ENCODE results near the gene PPP3R1.
"Not testable (repeated sequence)": the region's sequence is repeated elsewhere in the genome, so short reads cannot be mapped to it uniquely, and the experiment has no call there.

PPP3R1 gene

GRCh38 chr2:68188831-68189230 is 63.5 kb downstream of the PPP3R1 start:
- no peak for DNase-seq (ENCODE audit: low read depth in 2 of 2)

GRCh38 chr2:68187329-68187728 is 65.0 kb downstream of the PPP3R1 start:
- no peak for DNase-seq (ENCODE audit: low read depth in 2 of 2)

DNA sequence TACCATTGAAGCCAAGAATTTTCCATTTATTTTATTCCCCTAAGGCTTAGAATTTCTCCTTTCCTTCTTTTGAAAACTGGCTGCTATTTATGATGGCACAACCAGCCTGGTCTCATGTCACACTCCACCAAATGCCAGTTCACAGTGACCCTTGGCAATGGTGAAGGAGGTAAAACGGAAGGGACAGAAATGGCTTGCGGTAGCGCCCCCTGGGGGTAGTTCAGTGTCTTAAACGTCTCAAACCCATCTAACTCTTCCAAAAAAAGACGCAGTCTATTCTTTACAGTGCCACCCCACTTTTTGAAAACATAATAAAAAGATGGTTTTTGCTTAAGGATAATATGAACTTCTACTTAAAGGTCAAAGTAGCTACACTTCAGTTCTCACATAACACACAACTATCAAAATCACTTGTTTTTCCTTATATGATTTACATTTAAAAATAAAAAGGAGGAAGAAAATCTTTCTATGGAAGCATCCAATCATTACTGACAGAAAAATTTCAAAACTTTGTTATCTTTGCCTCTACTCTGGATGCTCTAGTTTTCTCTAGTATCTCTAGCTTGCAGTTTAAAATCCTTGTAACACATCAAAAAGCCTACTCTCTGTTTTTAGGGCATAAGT is 66.7 kb downstream of the PPP3R1 start:
- DNase-seq (ENCODE audit: low read depth in 2 of 2): peak in 1 of 2 experiments; percentile 49

- DNase-seq (ENCODE audit: low read depth in 2 of 2): no peak
Measured at GRCh38 chr2:68182902-68183301, 69.4 kb downstream of the PPP3R1 start.

GRCh38 chr2:68178954-68179627 is 73.2 kb downstream of the PPP3R1 start:
- no peak for DNase-seq (ENCODE audit: low read depth in 2 of 2)

DNA sequence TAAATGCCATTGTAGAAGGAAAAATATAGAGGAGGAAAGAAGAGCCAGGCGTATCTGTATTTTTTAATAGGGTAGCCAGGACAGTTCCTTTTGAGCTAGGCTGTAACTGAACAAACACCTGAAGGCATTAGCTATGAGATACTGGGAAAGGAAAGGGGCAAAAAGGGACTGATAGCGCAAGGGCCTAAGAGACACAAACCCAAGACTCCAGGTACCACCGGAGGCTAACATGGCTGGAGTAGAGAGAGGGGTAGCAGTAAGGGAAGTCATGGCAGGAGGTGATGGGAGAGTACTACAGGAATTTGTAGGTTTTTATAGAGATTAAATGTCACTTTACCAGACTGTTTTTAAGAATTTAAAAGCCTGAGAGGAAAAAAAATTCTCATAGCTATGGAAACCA is 73.9 kb downstream of the PPP3R1 start:
- no peak for DNase-seq (ENCODE audit: low read depth in 2 of 2)

GRCh38 chr2:68177541-68177940 is 74.8 kb downstream of the PPP3R1 start:
- DNase-seq (ENCODE audit: low read depth in 2 of 2): no peak

GRCh38 chr2:68176657-68177056 is 75.7 kb downstream of the PPP3R1 start:
- no peak for DNase-seq (ENCODE audit: low read depth in 2 of 2)

DNA sequence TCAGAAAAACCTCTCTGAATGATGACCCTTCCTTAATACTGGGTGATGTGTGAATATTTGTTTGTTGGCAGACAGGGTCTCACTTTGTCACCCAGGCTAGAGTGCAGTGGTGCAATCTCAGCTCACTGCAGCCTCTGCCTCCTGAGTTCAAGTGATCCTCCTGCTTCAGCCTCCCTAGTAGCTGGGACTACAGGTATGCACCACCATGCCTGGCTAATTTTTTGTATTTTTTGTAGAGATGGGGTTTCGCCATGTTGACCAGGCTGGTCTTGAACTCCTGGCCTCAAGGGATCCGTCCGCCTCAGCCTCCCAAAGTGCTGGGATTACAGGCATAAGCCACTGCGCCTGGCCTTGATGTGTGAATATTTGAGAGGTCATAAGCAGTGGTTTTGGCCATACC is 77.1 kb downstream of the PPP3R1 start:
- DNase-seq (ENCODE audit: low read depth in 2 of 2): not testable (repeated sequence)

DNA sequence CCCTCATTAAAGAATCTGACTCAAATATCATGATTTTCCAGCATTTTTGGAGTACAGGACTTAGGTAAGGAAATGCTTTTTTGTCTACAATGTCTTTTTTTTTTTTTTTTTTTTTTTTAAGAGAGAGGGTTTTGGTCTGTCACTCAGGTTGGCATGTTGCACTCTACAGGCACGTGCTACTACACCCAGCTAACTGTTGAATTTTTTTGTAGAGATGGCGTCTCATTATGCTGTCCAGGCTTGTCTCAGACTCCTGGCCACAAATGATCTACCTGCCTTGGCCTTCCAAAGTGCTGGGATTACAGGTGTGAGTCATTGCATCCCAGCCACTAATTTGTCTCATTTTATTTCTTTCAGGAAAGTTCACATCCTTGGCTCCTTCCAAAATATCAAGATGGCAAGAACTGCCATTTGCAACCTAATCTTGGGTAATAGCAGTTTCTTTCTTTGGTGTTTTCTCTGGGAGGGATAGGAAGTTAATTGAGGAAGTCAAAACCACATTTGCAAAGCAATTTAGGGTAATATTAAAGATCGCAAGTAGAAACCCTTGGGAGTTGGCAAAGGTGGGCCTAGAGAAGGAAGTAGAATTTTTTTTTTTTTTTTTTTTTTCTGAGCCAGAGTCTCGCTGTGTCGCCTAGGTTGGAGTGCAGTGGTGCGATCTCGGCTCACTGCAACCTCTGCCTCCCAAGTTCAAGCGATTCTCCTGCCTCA is 79.2 kb downstream of the PPP3R1 start:
- DNase-seq (ENCODE audit: low read depth in 2 of 2): no peak

DNA sequence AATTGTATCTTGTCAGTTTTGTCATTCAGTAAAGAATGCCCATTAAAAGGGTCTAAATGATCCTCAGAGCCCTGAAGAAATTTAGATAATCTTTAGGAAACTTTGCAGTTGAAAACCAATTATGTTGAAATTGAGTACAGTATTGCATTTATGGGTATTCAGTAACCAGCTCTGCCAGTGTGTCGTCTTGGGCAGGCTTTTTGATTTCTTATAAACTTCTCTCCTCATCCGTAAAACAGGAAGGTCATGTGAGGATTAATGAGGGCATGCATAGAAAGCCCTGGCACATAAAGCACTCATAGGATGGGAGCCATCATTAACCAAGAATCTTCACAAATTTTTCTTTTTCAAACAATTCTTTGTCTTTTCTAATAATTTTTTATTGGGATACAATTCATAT is 79.8 kb downstream of the PPP3R1 start:
- no peak for DNase-seq (ENCODE audit: low read depth in 2 of 2)

- DNase-seq (ENCODE audit: low read depth in 2 of 2): no peak
Measured at GRCh38 chr2:68171684-68172083, 80.6 kb downstream of the PPP3R1 start.

DNA sequence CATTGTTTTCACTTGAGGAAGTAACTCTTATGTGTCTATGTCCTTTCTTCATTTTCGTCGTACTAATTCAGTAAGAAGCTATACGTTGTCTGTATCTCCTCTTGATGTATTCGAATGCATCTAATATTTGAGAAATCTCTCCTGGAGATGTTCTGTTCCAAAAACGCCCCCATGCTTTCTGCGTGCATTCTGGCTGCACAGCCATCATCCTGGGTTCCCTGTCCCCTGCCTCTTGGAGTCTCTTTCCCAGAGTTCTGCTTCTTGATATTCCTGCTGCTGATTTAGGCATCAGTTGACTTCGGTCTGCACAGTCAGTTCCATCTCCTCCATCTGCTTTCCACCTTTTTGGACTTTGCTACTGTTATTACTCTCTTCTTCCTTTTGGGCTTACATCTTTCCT is 81.2 kb downstream of the PPP3R1 start:
- no peak for DNase-seq (ENCODE audit: low read depth in 2 of 2)

- no peak for DNase-seq (ENCODE audit: low read depth in 2 of 2)
Measured at GRCh38 chr2:68169308-68169707, 83.0 kb downstream of the PPP3R1 start.

- DNase-seq (ENCODE audit: low read depth in 2 of 2): no peak
Measured at GRCh38 chr2:68167186-68167585, 85.1 kb downstream of the PPP3R1 start.

DNA sequence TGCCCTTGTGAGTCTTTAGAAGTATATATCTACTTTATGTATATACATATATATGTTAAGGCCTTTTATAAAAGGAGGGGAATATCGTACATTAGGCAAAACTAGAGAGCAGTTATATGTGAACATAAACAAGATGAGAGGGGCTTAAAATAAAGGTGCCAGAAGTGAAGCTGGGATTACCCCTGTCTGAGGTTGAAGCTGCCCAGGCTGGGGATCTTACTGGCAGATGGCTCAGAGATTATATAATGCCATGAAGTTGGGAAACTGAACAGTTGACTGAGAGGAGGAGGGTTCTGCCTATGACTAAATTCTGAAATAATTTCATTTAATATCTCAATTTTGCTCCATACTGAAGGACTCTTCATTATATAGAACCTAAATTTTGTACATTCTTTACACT is 88.7 kb downstream of the PPP3R1 start:
- DNase-seq (ENCODE audit: low read depth in 2 of 2): no peak

- DNase-seq (ENCODE audit: low read depth in 2 of 2): no peak
Measured at GRCh38 chr2:68158134-68158447, 94.2 kb downstream of the PPP3R1 start.

GRCh38 chr2:68157402-68158133 is 94.8 kb downstream of the PPP3R1 start, which contains the start of gene PNO1:
TSS of gene PNO1 (plus strand) at chr2:68157888. CDS start at chr2:68157935, 47 bp downstream.
- DNase-seq (ENCODE audit: low read depth in 2 of 2): peak; percentile 91 to 97

DNA sequence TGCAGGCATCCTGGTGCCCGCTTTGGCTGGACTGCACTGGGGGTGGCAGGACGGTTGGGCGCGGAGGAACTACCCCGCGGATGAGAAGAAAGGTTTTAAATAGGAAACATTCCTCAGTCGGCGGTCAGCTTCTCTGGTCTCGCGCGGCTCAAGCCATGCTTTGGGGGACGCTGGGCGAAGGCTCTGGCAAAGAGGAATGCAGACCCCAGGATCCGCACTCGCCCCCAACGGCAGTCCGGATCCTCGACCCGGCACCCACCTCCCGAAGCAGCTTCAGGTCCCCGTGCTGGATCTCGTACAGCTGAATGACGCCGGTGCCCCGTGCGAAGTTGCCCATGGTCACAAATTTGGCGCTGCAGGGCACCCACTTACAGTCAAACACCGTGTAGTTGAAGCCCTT is 95.3 kb downstream of the PPP3R1 start:
- no peak for DNase-seq (ENCODE audit: low read depth in 2 of 2)

DNA sequence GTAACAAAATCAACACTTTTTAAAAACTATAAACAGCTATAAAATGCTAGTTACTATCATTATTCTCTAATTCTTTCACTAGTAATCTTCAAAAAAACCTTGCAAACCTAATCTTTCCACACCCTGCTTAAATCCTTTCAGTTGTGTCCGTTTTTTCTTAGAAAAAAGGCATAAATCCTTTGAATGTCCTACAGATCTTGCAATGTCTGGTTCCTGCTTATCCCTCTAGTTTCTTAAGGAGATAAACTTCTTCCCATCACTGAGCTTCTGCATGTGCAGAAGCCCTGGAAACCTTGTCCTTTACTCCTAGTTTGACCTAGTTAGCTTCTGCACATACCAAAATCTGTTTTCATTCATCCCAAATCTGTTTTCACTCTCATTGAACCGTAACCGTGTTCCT is 95.9 kb downstream of the PPP3R1 start:
- no peak for DNase-seq (ENCODE audit: low read depth in 2 of 2)

DNA sequence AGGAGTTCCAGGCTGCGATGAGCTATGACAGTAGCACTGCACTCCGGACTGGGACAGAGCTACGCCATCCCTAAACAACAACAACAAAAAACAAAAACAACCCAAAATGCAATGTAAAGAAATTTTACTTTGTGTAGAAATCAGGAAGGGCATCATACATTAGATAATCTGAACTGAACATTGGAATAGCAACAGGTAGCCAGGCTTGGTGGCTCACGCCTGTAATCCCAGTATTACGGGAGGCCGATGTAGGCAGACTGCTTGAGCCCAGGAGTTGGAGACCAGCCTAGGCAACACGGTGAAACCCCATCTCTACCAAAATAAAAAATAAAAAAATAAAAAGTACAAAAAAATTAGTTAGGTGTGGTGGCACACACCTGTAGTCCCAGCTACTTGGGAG is 96.7 kb downstream of the PPP3R1 start:
- no peak for DNase-seq (ENCODE audit: low read depth in 2 of 2)

DNA sequence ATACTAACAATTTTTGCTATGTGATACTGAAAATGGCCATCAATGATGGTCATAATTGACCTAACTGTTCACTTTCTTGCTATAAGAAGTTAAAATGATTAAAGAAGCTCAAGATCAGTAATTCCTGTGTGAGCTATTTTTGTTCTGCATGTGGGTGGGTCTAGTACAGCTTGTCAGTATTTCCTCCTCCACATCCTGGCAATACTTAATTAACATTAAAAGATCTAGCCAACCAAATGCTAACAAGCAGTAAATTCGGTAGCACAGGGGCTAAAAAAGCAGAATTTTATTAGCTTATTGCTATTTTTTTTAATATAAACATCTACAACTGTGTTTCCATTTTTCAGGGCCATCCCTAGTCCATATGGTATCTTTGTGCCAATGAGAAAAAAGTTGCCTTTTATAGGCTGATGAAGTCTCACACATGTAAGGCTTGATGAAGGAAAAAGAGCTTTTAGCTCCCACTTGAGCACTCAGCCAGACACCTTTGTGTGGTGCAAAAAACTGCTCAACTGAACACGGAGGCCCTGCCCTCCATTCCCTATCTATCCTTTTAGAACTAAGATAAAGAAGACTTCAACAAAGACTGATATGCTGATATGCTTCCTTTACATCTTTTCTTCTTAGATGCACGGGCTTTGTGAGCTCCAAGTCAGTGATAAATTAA is 99.5 kb downstream of the PPP3R1 start:
- no peak for DNase-seq (ENCODE audit: low read depth in 2 of 2)

All from stimulated activated CD4-positive, alpha-beta T cell treated with anti-CD3 and anti-CD28 coated beads, Interleukin-12 subunit alpha, Interleukin-12 subunit beta, amount 100 ng/mL, for 24 hours (primary cell).